ENCODE measurements around the gene CPVL.

Gene CPVL

DNA sequence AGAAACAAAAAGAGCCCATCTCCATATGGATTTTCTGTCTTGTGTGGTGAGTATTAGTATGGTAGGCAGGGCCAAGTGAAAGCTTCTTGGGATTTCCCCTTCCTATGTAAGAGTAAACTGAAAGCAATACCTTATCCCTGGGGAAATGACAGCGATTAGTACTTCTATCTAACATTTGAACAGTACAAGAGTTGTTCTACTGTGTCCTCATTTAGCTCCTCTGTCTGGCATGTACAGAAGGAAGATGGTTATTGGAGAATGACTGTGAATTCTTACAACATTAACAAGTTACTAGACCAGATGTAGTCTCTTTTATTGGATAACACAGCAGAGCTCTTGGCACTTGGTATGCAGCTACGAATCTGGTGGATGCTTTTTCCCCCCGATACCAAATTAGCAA lies 170.3 kb downstream of the CPVL start:
- DNase-seq (ENCODE audit: low read depth in 2 of 2): no peak

DNA sequence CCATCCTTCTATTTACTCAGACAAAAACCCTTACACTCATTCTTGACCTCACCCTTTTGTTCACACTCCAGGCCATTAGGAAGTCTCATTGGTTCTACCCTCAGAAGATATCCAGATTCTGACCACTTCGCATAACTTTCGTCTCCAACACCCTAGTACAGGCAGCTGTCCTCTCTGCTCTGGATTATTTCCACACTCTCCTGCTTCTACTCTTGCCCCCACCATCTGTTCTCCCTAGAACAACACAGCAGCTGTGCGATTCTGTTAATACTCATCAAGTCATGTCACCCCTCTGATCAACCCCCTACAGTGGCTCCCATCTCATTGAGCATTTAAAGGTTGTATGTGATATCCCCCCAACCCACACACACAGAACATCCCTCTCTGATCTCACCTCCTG lies 172.7 kb downstream of the CPVL start:
- no peak for DNase-seq (ENCODE audit: low read depth in 2 of 2)

- DNase-seq (ENCODE audit: low read depth in 2 of 2): no peak
Observed at GRCh38 chr7:28964056-28964455, 182.3 kb downstream of the CPVL start.

- DNase-seq (ENCODE audit: low read depth in 2 of 2): no peak
Observed at GRCh38 chr7:28961972-28962371, 184.4 kb downstream of the CPVL start.

DNA sequence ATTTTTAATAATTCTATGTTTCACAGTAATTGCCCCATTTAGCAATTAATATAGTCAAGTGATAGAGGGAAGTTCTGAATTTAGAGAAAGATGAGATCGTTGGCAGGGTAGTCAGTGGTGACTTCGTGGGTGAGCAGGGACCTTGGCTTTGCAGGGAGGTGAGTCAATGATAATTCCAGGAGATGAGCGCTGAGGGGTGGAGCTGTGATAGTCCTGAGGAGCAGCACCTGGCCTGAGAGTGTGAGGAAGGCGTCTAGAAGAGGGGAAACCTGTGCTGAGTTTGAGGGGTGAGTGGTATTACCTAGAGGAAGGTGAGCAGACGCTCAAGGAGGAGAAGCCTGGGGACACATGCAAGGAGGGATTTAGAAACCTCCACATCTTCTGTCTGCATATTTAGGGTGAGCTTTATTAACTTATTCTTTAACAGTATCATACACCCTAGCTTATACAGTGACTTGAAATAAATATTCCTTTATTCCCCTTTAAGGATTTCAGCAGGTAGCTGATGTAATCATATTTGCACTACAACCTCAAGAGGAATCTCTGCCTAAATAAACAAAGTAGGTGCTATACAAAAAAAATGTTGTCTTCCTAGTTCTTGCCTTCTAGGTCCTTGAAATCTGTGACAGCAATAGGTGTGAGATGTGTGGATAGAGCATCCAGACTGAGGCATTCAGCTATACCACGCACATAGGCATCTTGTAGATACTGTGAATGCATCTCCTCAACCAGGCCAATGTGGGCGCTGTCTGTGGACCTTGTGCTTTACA lies 186.1 kb downstream of the CPVL start:
- DNase-seq (ENCODE audit: low read depth in 2 of 2): no peak

DNA sequence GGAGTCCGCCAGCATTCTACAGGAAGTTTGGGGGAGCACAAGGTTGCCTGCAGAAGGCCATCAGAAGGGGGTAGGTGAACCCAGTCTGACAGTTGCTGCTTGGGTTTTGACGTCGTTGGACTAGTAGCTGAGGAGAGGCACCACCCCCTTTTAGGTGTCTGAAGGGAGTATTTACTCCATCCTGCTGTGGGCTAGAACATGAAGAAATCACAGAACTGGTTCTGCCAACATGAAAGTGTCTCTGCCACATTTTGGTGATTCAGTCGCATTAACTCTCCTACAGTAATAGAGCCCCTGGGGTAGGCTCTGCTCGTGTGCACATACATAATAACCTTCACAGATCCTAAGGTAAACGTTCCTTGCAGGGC lies 187.4 kb downstream of the CPVL start:
- no peak for DNase-seq (ENCODE audit: low read depth in 2 of 2)

DNA sequence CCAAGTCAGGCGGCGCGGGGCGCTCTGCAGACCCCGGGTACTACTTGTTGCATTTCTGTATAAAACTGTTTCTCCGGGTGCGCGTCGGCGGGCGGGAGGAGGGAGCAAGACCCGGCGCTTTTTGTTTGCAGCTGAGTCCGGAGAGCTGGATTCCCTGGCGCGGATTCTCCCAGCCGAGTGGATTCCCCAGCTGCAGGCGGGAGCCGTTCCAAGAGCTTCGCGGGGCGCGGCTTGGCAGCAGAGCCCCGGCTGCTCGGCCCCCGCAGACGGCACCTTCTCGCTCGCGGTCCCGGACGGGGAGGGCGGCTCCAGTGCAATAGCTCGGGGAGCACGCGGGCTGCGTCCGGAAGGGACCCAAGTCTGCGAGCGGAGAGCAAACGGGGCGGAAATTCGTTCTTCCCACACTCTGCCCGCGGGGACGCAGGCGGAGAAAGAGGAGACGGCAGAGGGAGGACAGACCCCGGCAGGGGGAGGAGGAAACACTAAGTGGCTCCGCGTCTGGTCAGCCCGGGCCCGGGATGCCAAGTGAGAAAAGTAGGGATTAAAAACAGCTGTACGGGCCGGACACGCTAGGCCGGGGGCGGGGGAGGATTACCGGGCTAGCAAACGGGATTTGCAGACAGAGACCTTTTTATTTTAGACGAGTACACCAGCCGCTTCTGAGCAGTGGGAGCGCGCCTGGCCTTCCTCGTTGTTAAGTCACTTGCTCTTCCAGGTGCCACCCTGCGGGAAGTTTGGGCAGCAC lies 187.9 kb downstream of the CPVL start, which contains the start of gene TRIL:
TRIL (minus strand) TSS at position 96 of the 745 bp plus-strand sequence. CDS start 284 bp downstream, outside the sequence.
- DNase-seq (ENCODE audit: low read depth in 2 of 2): no peak

GRCh38 chr7:28957751-28958234 lies 188.5 kb downstream of the CPVL start:
- DNase-seq (ENCODE audit: low read depth in 2 of 2): no peak

DNA sequence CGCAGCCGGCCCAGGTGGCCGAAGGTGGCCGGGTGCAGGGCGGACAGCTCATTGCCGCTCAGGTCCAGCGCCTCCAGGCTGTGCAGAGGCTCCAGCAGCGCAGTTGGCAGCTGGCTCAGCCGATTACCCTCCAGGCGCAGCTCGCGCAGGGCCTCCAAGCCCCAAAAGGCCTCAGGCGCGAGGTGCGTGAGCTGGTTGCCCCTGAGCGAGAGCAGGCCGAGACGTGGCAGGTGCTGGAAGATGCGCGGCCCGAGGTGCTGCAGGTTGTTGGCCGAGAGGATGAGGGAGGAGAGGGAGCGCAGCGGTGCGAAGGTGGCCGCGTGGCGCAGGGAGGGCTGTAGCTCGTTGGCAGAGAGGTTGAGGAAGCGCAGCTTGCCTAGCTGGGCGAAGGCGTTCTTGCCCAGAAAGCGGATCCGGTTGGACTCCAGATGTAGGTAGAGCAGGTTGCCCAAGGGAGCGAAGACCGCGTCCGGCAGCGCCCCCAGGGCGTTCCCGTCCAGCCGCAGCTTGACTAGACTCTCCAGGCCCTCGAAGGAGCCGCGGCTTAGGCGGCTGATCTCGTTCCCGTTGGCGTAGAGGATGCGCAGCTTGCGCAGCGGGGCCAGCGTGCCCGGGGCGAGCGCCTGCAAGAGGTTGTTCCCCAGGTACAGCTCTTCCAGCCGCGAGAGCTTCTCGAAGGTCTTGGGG lies 189.1 kb downstream of the CPVL start:
- no peak for DNase-seq (ENCODE audit: low read depth in 2 of 2)

DNA sequence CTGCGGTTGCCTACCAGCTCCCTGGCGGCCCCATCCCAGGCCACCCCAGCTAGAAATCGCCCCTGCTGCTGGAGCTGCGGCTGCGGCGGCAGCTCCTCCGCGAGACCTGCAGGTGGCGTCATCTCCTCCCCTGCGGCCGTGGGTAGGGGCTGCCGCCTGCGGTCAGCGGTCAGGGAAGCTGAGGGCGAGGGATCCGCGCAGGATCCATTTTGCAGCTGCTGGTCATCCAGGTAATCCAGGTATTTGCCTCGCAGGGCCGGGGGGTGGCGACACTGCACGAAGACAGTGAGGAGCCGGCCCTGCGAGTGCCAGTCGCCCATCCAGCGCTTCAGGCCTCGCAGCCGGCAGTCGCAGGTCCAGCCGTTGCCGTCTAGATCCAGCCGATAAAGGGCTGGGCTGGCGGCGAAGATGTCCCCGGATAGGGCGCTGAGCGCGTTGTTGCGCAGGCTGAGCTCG lies 189.7 kb downstream of the CPVL start:
- no peak for DNase-seq (ENCODE audit: low read depth in 2 of 2)

GRCh38 chr7:28955718-28956607 lies 190.4 kb downstream of the CPVL start:
- DNase-seq (ENCODE audit: low read depth in 2 of 2): no peak

- DNase-seq (ENCODE audit: low read depth in 2 of 2): no peak
Observed at GRCh38 chr7:28955356-28955717, 191.0 kb downstream of the CPVL start.

DNA sequence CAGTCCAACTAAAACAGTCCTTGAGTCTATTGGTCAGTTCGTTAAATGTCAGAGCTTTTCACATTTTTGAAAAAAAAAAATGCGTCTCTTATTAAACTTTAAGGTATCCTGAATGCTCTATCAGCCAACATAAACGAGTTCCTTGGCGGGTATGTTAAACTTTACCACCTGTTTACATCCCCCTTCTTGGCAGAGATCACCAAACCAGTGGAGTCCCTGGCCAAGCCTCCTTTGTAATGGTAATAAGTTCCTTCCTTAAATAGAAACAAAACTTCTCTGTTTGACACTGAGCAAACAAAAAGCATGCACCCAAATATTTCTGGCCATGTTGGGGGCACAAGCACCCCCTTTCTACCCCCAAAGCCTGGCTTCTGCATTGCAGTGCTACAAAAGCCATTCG lies 191.4 kb downstream of the CPVL start:
- no peak for DNase-seq (ENCODE audit: low read depth in 2 of 2)

- DNase-seq (ENCODE audit: low read depth in 2 of 2): no peak
Observed at GRCh38 chr7:28954471-28954870, 191.9 kb downstream of the CPVL start.

DNA sequence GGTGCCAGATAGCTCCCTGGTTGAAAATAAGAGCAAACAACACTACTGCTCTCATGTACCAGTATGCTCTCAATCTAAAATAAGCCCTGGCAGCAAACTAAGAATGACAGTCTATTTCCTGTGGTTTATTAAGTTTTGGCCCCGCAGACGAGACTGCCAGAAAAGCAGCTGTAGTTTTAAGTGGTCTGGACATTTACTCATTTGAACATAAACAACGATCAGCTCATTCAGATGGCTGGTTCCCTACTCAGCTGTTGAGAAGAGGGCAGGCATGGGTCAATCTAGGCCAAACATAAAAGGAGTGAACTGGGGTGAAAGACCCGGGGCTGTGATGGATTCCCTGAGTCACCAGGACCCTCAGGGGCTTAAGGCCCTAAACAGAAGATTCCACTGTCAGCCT lies 192.7 kb downstream of the CPVL start:
- DNase-seq (ENCODE audit: low read depth in 2 of 2): no peak

All from activated CD4-positive, alpha-beta T cell treated with anti-CD3 and anti-CD28 coated beads for 24 hours (primary cell).